ENCODE measurements around the gene NCOA3.

GRCh38 chr20:47687095-47687987, 185.7 kb downstream of the NCOA3 start:
- TF ChIP-seq POLR2A (IDR thresholded peaks at IDR 0.05; ENCODE audit: low read length) = no peak
- TF ChIP-seq GATA1 (IDR thresholded peaks at IDR 0.05; ENCODE audit: low read depth, low read length) = no peak
